Adrenal gland (tissue), 12 donors: ENCODE data around the gene PTPA. TPM values are rescaled to one million over a fixed set of nuclear protein-coding genes. Genes with fewer than 3 reads are reported as not detected.
A peak's percentile ranks its signal among the peaks of the same experiment; 100 is the strongest.

ENCODE experiments used
- DNase-seq, 7 donors: peaks; one replicate each; pipeline ENCODE4 v3.0.0-alpha.2; 2019 to 2020
- H3K27ac ChIP-seq, 5 donors: fragments of 200-600 bp; sonication (generic) in 4 of 5; 1 replicate in 3 of 5; 2 replicates in 2 of 5; pipeline versions ENCODE4 v1.5.1 to v1.8.0; 2016 to 2020; ENCODE audit warnings: mild to moderate bottlenecking in 1 of 5
- H3K27me3 ChIP-seq: fragments of 200-600 bp; 2 replicates; pipeline ENCODE4 v1.8.0; 2021
- H3K36me3 ChIP-seq, 2 donors: fragments of 200-600 bp; replicated peaks in 1 of 2; 1 replicate in 1 of 2; 2 replicates in 1 of 2; pipeline versions ENCODE4 v1.5.1 to v1.8.0; 2018 to 2022
- H3K4me1 ChIP-seq, 2 donors: fragments of 200-600 bp; replicated peaks in 1 of 2; 1 replicate in 1 of 2; 2 replicates in 1 of 2; pipeline versions ENCODE4 v1.5.1 to v1.8.0; 2018 to 2021
- H3K4me3 ChIP-seq, 4 donors: fragments of 200-600 bp; sonication (generic) in 3 of 4; one replicate each; pipeline ENCODE4 v1.5.1; 2016 to 2018
- H3K9me3 ChIP-seq, 3 donors: fragments of 200-600 bp; sonication (generic) in 1 of 3; replicated peaks in 1 of 3; 1 replicate in 2 of 3; 2 replicates in 1 of 3; pipeline versions ENCODE4 v1.5.1 to v1.8.0; 2016 to 2021
- POLR2A ChIP-seq, 2 donors: fragments of 450-650 bp; IDR thresholded peaks; one replicate each; pipeline ENCODE4 v1.6.1; 2017; ENCODE audit warnings: antibody characterized with exemption in 2 of 2, mild to moderate bottlenecking in 2 of 2, moderate library complexity in 1 of 2
- WGBS, 4 donors: extraction: QIAGEN DNeasy Blood & Tissue Kit in 2 of 4; methylation state at CpG; one replicate each; pipeline versions ENCODE4 v1.1.5 to v1.1.7; 2013 to 2017; 5-methylcytosine and 5-hydroxymethylcytosine counted together
- intact Hi-C, 2 donors: fragments of 100-400 bp; cut with DNase I; formaldehyde crosslinking; loops; one replicate each; pipeline versions ENCODE4 v1.14.1 to v1.15.0; 2022 to 2023
- polyA plus RNA-seq, 3 donors: library from polyadenylated mRNA; stranded (reverse); fragments of 200-250 nt in 2 of 3; fragments of 350-450 nt in 1 of 3; fragmentation: Illumina TruSeq in 1 of 3; extraction: RNeasy Lipid Tissue Mini Kit (QIAGEN cat#74804) in 1 of 3; gene quantifications; one replicate each; pipeline ENCODE4 v1.2.3, GENCODE V29; 2013 to 2014
- total RNA-seq, 9 donors: library from RNA; depleted of rRNA in 4 of 9; stranded (reverse); fragments of >200 nt in 4 of 9; fragments of 120-200 nt in 1 of 9; fragmentation: NEBNext Ultra II Directional in 1 of 9; extraction: Animal tissue kit (Norgen Biotek cat#: 25700) in 1 of 9; gene quantifications; one replicate each; pipeline versions ENCODE4 v1.1.0 to v1.2.4, GENCODE V29; 2013 to 2023
- TF ChIP-seq, protein P1 (sequence below), 6 experiments: fragments of 450-650 bp in 4 of 6; fragments of 200-600 bp in 2 of 6; sonication (generic) in 1 of 6; IDR thresholded peaks; 1 replicate in 5 of 6; 2 replicates in 1 of 6; pipeline versions ENCODE4 v1.5.1 to v1.8.0; 2016 to 2021; ENCODE audit warnings: antibody characterized with exemption in 6 of 6, mild to moderate bottlenecking in 2 of 6, moderate library complexity in 1 of 6
- donor health status: healthy with polysubstance abuse.
- donor health status: Bipolar disorder and iron deficiency.
- donor health status: DM: yes; HTN: yes; CAD: no.
- donor health status: DM: no; HTN: no; CAD: no.
- donor health status: DM: no; HTN: no; CAD: no.
- donor health status: DM: yes; HTN: yes; CAD: no.

PTPA gene
- total and polyA plus RNA-seq, 12 donors = 71.3 to 248 (median 130) TPM

DNA sequence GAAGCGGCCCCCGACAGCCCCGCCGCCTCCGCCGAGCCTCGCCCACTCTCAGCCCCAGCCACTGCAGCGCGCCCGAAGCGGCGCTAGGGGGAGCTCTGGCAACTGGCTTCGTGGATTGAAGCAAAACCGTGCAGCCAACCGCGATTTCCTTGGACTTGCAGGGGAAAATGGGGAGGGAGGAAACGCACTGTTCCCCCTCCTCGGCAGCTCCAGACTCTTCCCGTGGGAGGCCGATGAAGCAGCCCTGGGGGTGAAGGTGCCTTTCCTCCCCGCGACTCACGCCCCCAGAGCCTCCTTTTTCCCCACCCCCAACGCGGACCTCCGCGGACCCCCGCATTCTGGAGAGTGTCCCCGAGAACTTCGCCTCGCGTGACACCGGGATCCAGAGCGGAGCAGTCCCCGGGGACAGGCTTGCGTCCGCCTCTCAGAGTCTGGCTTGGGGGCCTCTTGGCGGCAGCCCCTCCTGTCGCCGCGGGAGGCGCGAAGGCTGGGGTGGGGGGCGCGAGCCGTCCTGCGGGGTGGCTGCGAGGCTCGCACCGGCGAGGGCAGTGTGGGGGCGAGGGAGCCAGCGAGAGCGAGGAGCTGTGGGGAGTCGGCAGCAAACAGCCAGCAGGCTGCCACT is 63.0 kb downstream of the PTPA start:
- Histone ChIP-seq H3K4me3 (peak overlapping the region; percentile 28 to 95 (median 60)), H3K27ac (peak overlapping the region; percentile 93 to 99 (median 96)), H3K9me3 (no peaks in the 10 kb centered on the region), H3K36me3 (no peaks in the 10 kb centered on the region), H3K27me3 (no peaks in the 10 kb centered on the region), H3K4me1 (peaks cover 11 to 25% of the 10 kb centered on the region in 2 donors)
- intact Hi-C loops = loop anchor here (2.0 to 10.0 kb wide), 4 partner anchors 37 to 437 kb away; no protein-coding TSS in a partner anchor
- 0% methylated on average over 12 to 55 of the region's 55 CpGs for WGBS, 4 donors
- peak; percentile 16 to 69 for TF ChIP-seq POLR2A (IDR thresholded peaks at IDR 0.05)
- TF ChIP-seq, protein P1, sequence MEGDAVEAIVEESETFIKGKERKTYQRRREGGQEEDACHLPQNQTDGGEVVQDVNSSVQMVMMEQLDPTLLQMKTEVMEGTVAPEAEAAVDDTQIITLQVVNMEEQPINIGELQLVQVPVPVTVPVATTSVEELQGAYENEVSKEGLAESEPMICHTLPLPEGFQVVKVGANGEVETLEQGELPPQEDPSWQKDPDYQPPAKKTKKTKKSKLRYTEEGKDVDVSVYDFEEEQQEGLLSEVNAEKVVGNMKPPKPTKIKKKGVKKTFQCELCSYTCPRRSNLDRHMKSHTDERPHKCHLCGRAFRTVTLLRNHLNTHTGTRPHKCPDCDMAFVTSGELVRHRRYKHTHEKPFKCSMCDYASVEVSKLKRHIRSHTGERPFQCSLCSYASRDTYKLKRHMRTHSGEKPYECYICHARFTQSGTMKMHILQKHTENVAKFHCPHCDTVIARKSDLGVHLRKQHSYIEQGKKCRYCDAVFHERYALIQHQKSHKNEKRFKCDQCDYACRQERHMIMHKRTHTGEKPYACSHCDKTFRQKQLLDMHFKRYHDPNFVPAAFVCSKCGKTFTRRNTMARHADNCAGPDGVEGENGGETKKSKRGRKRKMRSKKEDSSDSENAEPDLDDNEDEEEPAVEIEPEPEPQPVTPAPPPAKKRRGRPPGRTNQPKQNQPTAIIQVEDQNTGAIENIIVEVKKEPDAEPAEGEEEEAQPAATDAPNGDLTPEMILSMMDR (IDR thresholded peaks at IDR 0.05) = peak; percentile 87 to 98 (median 94)
- DNase-seq = peak; percentile 92 to 96 (median 94)

DNA sequence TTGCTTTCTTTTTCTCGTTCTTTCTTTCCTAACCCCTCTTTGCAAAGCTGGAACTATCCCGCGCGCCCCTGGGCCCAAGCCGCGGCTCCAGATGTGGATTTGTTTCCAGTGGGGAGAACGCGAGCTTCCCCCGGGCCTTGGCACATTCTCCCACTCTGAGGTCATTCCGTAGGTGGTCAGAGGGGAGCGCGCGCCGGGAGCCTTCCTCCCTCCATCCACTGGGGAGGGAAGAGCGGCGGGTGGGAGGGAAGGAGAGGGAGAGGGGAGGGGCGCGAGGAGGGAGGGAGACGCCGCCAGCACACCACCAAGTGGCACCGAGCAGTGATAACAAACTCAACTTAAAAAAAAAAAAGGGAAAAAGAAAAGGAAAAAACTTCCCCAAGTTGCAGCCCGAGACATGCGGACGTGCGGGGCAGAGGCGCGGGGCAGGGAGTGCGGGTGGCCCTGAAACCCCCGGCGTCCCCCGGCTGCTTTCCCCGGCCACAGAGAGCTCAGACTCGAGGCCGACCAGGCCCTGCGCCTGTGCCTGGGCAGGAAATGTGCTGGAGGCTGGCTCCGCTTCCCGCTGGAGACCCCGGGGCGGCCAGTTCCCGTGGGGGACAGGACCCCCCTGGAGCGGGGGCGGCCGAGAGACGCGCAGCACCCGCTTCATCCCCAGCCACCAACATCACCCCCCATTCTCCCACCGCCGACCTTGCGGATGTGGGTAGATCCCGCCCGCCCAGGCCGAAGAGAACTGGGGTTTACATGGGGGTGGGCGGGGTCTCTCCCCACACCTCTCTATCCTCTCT is 63.7 kb downstream of the PTPA start:
- intact Hi-C loops = loop anchor here (2.0 to 10.0 kb wide), 4 partner anchors 38 to 436 kb away; no protein-coding TSS in a partner anchor
- 1 to 3% (median 2%) methylated on average over 40 to 53 of the region's 53 CpGs for WGBS, 4 donors
- Histone ChIP-seq H3K27me3 (no peaks in the 10 kb centered on the region), H3K9me3 (no peaks in the 10 kb centered on the region), H3K4me1 (peaks cover 11 to 25% of the 10 kb centered on the region in 2 donors), H3K36me3 (no peaks in the 10 kb centered on the region), H3K4me3 (peak overlapping the region; percentile 28 to 95 (median 60)), H3K27ac (peak overlapping the region; percentile 93 to 99 (median 96))
- TF ChIP-seq POLR2A (IDR thresholded peaks at IDR 0.05) = peak in 1 of 2 donors; percentile 65
- TF ChIP-seq, protein P1 (IDR thresholded peaks at IDR 0.05) = peak in 1 of 6 experiments; percentile 3
- peak; percentile 82 to 91 (median 89) for DNase-seq

DNA sequence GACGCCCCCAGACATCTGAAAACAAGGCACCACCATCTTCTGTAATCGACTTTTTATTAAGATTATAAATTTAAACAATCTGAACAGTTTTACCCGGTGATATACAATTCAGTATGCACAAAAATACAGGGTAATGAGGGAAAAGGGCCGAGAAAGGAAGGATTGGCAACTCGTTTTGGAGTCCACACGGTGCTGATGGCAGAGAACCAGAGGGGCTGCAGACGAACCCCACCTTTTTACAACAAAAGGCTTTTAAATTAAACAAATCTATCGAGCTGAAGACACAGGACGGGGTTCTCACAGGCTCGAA is 64.3 kb downstream of the PTPA start:
- H3K27me3 ChIP-seq = no peaks in the 10 kb centered on the region
- H3K27ac ChIP-seq = peak overlapping the region; percentile 93 to 99 (median 96)
- 1 to 4% (median 2%) methylated on average over 10 of the region's 10 CpGs for WGBS, 4 donors
- H3K4me1 ChIP-seq = peaks cover 11 to 25% of the 10 kb centered on the region in 2 donors
- TF ChIP-seq POLR2A (IDR thresholded peaks at IDR 0.05) = no peak
- TF ChIP-seq, protein P1 (IDR thresholded peaks at IDR 0.05) = no peak
- no peak for DNase-seq
- peak overlapping the region in 2 of 4 donors; percentile 50 to 95 for H3K4me3 ChIP-seq
- H3K9me3 ChIP-seq = no peaks in the 10 kb centered on the region
- no peaks in the 10 kb centered on the region for H3K36me3 ChIP-seq
- intact Hi-C loops = loop anchor here (2.0 to 10.0 kb wide), 2 partner anchors 289 to 435 kb away; no protein-coding TSS in a partner anchor
